MM.1S (cell line): ENCODE data around the gene CSRP1.

Experiments
- DNase-seq: peaks from one replicate; pipeline ENCODE4 v3.0.0-alpha.2; 2015
- H2AFZ ChIP-seq: fragments of 300-600 bp; sonication (generic); 2 replicates; pipeline ENCODE4 v1.6.0; 2016; ENCODE audit warnings: antibody characterized with exemption, low read length
- H3F3A ChIP-seq: fragments of 300-600 bp; sonication (generic); 2 replicates; pipeline ENCODE4 v1.6.1; 2016; ENCODE audit warnings: mild to moderate bottlenecking, antibody characterized with exemption, low read length, moderate library complexity, mixed read lengths; ENCODE audit not compliant: insufficient read depth
- H3K27ac ChIP-seq: fragments of 300-600 bp; sonication (generic); 2 replicates; pipeline ENCODE4 v1.5.1; 2016; ENCODE audit warnings: mild to moderate bottlenecking, low read length
- H3K27me3 ChIP-seq: fragments of 300-600 bp; sonication (generic); replicated peaks from 2 replicates; pipeline ENCODE4 v1.6.0; 2016; ENCODE audit warnings: low read length; ENCODE audit not compliant: insufficient read depth
- H3K36me3 ChIP-seq: fragments of 300-600 bp; sonication (generic); replicated peaks from 2 replicates; pipeline ENCODE4 v1.6.1; 2016; ENCODE audit warnings: mild to moderate bottlenecking, low read length, mixed read lengths; ENCODE audit not compliant: insufficient read depth
- H3K4me1 ChIP-seq: fragments of 300-600 bp; sonication (generic); 2 replicates; pipeline ENCODE4 v1.6.1; 2016; ENCODE audit warnings: low read length, mixed read lengths
- H3K4me2 ChIP-seq: fragments of 300-600 bp; sonication (generic); 2 replicates; pipeline ENCODE4 v1.6.0; 2016; ENCODE audit warnings: low read depth, low read length
- H3K4me3 ChIP-seq: fragments of 300-600 bp; sonication (generic); 2 replicates; pipeline ENCODE4 v1.5.1; 2016; ENCODE audit warnings: low read length, mixed read lengths
- H3K79me2 ChIP-seq: fragments of 300-600 bp; sonication (generic); 2 replicates; pipeline ENCODE4 v1.6.1; 2016; ENCODE audit warnings: mixed run types, low read length, mixed read lengths
- H3K9ac ChIP-seq: fragments of 300-600 bp; sonication (generic); 2 replicates; pipeline ENCODE4 v1.6.1; 2016; ENCODE audit warnings: low read length, mixed read lengths
- H3K9me2 ChIP-seq: fragments of 300-600 bp; sonication (generic); replicated peaks from 2 replicates; pipeline ENCODE4 v1.6.1; 2016; ENCODE audit warnings: mild to moderate bottlenecking, low read length, mixed read lengths; ENCODE audit not compliant: insufficient read depth
- H3K9me3 ChIP-seq: fragments of 300-600 bp; sonication (generic); replicated peaks from 2 replicates; pipeline ENCODE4 v1.6.1; 2016; ENCODE audit warnings: mild to moderate bottlenecking, low read length, mixed read lengths; ENCODE audit not compliant: insufficient read depth
- H4K20me1 ChIP-seq: fragments of 300-600 bp; sonication (generic); 2 replicates; pipeline ENCODE4 v1.6.1; 2016; ENCODE audit warnings: mild to moderate bottlenecking, low read length, moderate library complexity, mixed read lengths; ENCODE audit not compliant: insufficient read depth
- EZH2 ChIP-seq: fragments of 300-600 bp; sonication (generic); optimal IDR thresholded peaks from 2 replicates; pipeline ENCODE3; 2017; ENCODE audit warnings: low read depth, mild to moderate bottlenecking, antibody characterized with exemption, low read length, mixed read lengths
- EZH2phosphoT487 ChIP-seq: fragments of 300-600 bp; sonication (generic); IDR thresholded peaks from 2 replicates; pipeline ENCODE4 v1.6.1; 2018; ENCODE audit warnings: antibody characterized with exemption, low read length
- TF ChIP-seq, protein P1 (sequence below): fragments of 300-600 bp; sonication (generic); IDR thresholded peaks from 2 replicates; pipeline ENCODE4 v1.5.1; 2016; ENCODE audit warnings: antibody characterized with exemption, low read length, mixed read lengths

Gene CSRP1

GRCh38 chr1:201483373-201483949, 23.5 kb downstream of the CSRP1 start:
- no peaks in the 10 kb centered on the region for H3K79me2 ChIP-seq
- no peak overlapping the region for H2AFZ ChIP-seq
- TF ChIP-seq, protein P1, sequence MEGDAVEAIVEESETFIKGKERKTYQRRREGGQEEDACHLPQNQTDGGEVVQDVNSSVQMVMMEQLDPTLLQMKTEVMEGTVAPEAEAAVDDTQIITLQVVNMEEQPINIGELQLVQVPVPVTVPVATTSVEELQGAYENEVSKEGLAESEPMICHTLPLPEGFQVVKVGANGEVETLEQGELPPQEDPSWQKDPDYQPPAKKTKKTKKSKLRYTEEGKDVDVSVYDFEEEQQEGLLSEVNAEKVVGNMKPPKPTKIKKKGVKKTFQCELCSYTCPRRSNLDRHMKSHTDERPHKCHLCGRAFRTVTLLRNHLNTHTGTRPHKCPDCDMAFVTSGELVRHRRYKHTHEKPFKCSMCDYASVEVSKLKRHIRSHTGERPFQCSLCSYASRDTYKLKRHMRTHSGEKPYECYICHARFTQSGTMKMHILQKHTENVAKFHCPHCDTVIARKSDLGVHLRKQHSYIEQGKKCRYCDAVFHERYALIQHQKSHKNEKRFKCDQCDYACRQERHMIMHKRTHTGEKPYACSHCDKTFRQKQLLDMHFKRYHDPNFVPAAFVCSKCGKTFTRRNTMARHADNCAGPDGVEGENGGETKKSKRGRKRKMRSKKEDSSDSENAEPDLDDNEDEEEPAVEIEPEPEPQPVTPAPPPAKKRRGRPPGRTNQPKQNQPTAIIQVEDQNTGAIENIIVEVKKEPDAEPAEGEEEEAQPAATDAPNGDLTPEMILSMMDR: no peak
- TF ChIP-seq EZH2 (no peak), EZH2phosphoT487 (no peak)
- no peak overlapping the region for H3K27ac ChIP-seq
- peaks cover 9% of the 10 kb centered on the region; the same call in 1 of the 2 replicates for H3K27me3 ChIP-seq
- no peaks in the 10 kb centered on the region for H4K20me1 ChIP-seq
- no peak for DNase-seq
- no peaks in the 10 kb centered on the region for H3K9me2 ChIP-seq
- H3F3A ChIP-seq: no peaks in the 10 kb centered on the region; the same call in 1 of the 2 replicates
- H3K4me3 ChIP-seq: no peak overlapping the region
- H3K9me3 ChIP-seq: no peaks in the 10 kb centered on the region
- no peak overlapping the region for H3K4me2 ChIP-seq
- H3K36me3 ChIP-seq: no peaks in the 10 kb centered on the region
- no peak overlapping the region for H3K9ac ChIP-seq
- peaks cover 21% of the 10 kb centered on the region; the same call in 1 of the 2 replicates for H3K4me1 ChIP-seq

- Histone ChIP-seq H3K4me3 (no peak overlapping the region), H3K79me2 (no peaks in the 10 kb centered on the region), H3K9me2 (no peaks in the 10 kb centered on the region), H4K20me1 (no peaks in the 10 kb centered on the region), H2AFZ (peak overlapping the region; percentile 74; the same call in 1 of the 2 replicates), H3K27ac (no peak overlapping the region), H3K4me1 (peaks cover 21% of the 10 kb centered on the region; the same call in 1 of the 2 replicates), H3F3A (no peaks in the 10 kb centered on the region; the same call in 1 of the 2 replicates), H3K9me3 (no peaks in the 10 kb centered on the region), H3K4me2 (no peak overlapping the region), H3K36me3 (no peaks in the 10 kb centered on the region), H3K27me3 (peaks cover 9% of the 10 kb centered on the region; the same call in 1 of the 2 replicates), H3K9ac (no peak overlapping the region)
- no peak for DNase-seq
- TF ChIP-seq, protein P1: no peak
- TF ChIP-seq EZH2phosphoT487 (no peak), EZH2 (no peak)
Measured at GRCh38 chr1:201482755-201483154, 24.2 kb downstream of the CSRP1 start.

GRCh38 chr1:201481761-201482493, 25.0 kb downstream of the CSRP1 start:
- Histone ChIP-seq H3K9me2 (no peaks in the 10 kb centered on the region), H3K27me3 (peaks cover 9% of the 10 kb centered on the region; the same call in 1 of the 2 replicates), H3F3A (no peaks in the 10 kb centered on the region; the same call in 1 of the 2 replicates), H3K4me1 (peaks cover 28% of the 10 kb centered on the region), H3K9ac (peak overlapping the region; percentile 30; the same call in 1 of the 2 replicates), H3K27ac (no peak overlapping the region), H3K4me3 (peak overlapping the region; percentile 28), H3K4me2 (peak overlapping the region; percentile 92), H3K36me3 (no peaks in the 10 kb centered on the region), H4K20me1 (no peaks in the 10 kb centered on the region), H2AFZ (peak overlapping the region; percentile 74), H3K9me3 (no peaks in the 10 kb centered on the region), H3K79me2 (no peaks in the 10 kb centered on the region)
- TF ChIP-seq EZH2phosphoT487: no peak
- no peak for TF ChIP-seq EZH2
- TF ChIP-seq, protein P1: peak; percentile 98
- DNase-seq: peak; percentile 90
